GM12864 (cell line): ENCODE results near the gene STK39.

Experiments
- DNase-seq: peaks from one replicate; pipeline ENCODE4 v3.0.0-alpha.2; 2011; ENCODE audit warnings: low read depth
- H3K4me3 ChIP-seq: 2 replicates; pipeline ENCODE4 v1.5.1; 2011; ENCODE audit warnings: mild to moderate bottlenecking, low read depth, low read length, control low read depth
- CTCF ChIP-seq: IDR thresholded peaks from 2 replicates; pipeline ENCODE4 v1.5.1; 2011; ENCODE audit warnings: low read depth, mild to moderate bottlenecking, moderate library complexity, low read length, control low read depth, inconsistent platforms; ENCODE audit errors: missing control alignments

The STK39 gene

DNA sequence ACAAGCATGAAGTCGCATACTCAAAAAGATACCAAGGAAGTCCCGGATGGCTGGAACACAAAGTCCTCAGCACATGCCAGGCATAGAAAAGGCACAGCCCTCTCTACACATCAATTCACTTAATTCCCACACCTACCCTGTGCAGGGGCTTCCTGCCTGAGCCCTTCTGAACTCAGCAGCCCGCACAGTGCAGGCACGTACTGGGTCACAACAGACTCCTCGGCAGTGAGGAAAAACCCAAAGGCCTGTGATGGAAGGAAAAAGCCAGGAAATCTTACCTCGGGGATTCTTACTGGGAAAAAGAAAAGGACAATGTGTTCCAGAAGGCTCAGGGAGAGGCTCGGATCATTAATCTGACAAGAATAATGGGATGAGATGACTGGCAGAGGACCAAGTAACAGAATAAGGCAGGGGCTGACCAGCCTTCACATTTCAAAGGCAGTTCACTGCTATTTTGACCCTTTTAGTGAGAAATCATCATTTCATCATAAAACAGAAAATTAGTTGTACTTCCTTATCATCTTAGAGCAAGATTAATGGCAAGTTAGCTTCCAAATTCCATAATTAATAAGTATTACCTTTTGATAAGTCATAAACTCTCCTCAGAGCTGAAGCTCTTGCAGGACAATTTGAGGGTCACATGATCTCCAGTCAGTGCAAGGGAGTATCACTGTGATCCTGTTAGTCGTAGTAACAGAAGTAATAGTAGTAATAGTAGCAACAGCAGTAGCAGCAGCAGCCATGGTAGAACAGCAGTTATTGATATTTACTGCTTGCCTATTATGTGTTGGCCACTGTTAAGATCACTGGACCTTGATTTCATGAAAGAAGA, 87.4 kb downstream of the STK39 start:
- no peak for TF ChIP-seq CTCF
- no peak overlapping the region for H3K4me3 ChIP-seq
- DNase-seq = no peak

GRCh38 chr2:168158586-168158985, 88.8 kb downstream of the STK39 start:
- no peak for TF ChIP-seq CTCF
- no peak overlapping the region for H3K4me3 ChIP-seq
- DNase-seq = no peak

DNA sequence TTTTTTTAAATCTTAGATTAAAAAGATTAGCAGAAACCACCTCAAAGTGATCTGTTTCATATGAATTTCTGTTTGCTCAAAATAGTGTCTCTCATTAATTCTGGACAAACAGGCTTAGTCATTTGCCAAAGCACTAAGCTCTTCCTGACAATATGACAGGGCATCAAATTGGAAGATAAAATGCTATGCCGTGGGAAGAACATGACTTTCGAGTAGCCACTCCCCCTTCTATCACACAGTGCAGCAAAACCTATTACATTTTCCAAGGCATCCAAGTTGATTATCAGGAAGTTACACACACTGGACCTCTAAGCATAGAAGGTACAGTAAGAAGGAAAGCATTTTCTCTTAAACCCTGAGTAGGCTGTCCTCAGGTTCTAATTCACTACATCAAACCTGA, 89.5 kb downstream of the STK39 start:
- DNase-seq = no peak
- H3K4me3 ChIP-seq = no peak overlapping the region
- no peak for TF ChIP-seq CTCF

GRCh38 chr2:168157070-168157469, 90.3 kb downstream of the STK39 start:
- H3K4me3 ChIP-seq = no peak overlapping the region
- no peak for DNase-seq
- TF ChIP-seq CTCF = no peak

DNA sequence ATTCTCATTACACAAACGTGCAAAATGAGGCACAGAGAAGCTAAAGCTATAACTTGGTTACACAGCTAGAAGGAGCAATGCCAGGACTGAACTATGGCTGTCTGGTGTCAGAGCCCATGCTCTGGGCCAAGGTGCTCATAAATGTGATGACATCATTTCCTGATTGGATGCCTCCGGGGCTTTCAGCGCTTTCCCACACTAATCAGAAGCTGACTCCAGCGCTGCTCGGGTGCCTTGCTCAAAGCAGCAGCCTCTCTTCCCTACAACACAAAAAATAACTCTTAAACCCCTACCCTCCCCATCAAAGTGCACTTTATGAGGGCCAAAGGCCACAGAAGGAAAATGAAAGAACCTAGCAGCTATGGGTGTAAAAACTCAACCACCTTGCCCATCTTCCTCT, 90.7 kb downstream of the STK39 start:
- no peak for TF ChIP-seq CTCF
- no peak for DNase-seq
- H3K4me3 ChIP-seq = no peak overlapping the region

- no peak for DNase-seq
- no peak overlapping the region for H3K4me3 ChIP-seq
- no peak for TF ChIP-seq CTCF
These were observed 91.7 kb downstream of the STK39 start for GRCh38 chr2:168155680-168156079.

GRCh38 chr2:168155046-168155445, 92.3 kb downstream of the STK39 start:
- no peak for TF ChIP-seq CTCF
- H3K4me3 ChIP-seq = no peak overlapping the region
- no peak for DNase-seq
